Measurements from ENCODE around the gene RIN3. TPM values are rescaled to one million over a fixed set of nuclear protein-coding genes. Genes with fewer than 3 reads are reported as not detected.
"Not testable (repeated sequence)": the region's sequence is repeated elsewhere in the genome, so short reads cannot be mapped to it uniquely, and the experiment has no call there.

The RIN3 gene
- polyA plus RNA-seq, 3 donors, result 6.3 to 8.4 (median 7.9) TPM

DNA sequence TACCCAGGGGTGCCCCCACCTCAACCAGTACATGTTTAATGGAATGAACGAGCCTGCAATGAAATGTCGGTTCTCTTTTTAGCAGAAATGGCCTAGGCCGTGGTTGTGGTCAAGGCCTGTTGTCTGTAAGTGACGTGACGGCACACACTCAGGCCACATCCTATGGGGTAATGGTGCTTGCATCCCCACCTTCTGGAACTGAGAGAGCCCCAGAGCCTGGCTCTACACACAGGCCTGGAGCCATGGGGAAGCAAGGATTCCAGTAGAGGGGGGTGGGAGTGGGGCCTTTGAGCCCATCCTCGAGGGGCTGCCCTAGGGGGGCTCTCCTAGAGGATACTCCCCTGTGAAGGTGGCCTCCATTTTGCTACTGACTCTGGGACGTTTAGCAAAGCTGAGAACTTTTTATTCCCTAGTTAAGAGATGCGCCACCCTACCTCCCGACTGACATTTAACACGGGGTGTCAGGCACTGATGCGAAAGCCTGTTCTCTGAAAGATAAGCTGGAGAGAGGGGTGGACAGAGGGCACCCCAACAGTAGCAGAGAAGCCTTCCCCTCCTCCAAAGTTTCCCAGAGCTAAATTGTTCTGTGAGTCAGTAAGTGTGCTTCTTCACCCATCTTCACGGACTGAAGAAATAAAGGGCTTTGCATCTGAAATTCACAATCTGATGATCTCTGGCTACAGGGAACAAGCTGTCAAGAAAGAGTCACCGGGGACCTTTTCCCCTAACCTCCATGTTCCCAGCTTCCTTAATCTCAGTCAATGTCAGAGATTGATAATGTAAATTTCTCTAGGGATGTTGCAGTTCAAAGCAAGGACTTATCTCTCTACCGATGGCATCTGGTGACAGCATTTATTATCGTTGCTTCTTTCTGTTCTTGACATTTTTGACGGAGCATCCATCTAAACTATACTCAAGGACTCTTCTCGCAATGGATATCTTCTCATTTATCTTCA is 6.8 kb downstream of the RIN3 start:
- no peak for DNase-seq (ENCODE audit: extremely low read depth in 1 of 11, low read depth in 9 of 11, low spot score in 4 of 11)

DNA sequence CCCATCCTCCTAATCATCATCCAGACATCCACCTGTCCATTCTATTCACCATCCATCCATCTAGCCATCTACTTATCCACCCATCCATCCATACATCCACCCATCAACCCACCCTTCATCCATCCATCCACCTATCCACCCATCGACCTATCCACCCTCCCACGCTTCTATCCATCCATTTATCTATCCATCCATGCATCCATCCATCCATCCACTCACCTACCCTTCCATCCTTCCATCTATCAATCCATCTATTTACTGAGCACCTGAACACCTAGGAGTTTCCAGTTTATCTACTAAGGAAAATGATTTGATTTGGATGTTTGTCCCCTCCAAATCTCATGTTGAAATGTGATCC is 7.5 kb downstream of the RIN3 start:
- no peak for DNase-seq (ENCODE audit: extremely low read depth in 1 of 11, low read depth in 9 of 11, low spot score in 4 of 11)

DNA sequence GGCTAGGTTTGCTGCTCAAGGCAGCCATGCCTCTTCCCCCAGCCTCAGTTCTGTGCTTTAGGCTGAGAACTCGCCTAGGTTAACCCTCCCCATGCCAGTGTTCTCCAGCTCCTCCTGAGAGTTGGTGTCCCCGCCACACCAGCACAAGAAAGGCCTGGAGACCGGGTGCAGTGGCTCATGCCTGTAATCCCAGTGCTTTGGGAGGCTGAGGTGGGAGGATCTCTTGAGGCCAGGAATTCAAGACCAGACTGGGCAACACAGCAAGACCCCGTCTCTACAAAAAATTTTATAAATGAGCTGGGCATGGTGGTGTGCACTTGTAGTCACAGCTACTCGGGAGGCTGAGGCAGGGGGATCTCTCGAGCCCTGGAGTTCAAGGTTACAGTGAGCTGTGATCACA is 10.2 kb downstream of the RIN3 start:
- DNase-seq (ENCODE audit: extremely low read depth in 1 of 11, low read depth in 9 of 11, low spot score in 4 of 11), result no peak

DNA sequence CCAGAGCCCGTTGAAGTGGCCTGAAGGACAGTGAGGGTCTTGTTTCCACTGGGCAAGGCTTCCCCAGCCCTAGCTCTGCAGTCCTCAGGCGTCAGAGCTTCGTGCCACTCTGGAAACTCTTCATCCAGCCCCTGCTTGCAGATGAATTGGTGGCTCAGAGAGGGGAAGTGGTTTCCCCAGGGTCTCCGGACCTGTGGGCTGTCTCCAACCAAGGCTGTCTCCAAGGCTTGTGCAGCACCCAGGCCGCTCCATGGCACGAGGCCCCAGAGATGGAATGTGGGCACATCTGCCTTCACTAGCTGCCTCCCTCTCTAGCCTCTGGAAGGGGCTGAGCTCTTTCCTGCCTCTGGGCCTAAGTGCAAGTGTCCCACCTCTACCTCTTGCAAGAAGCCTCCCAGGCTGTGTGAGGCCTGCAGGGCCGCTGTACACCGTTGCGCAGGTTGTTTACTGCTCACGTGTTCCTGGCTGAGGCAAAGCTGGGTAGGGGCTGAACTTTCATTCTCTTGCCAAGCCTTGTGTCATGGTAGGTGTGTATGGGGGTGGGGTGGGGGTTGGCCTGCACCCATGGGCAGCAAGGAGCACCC is 11.1 kb downstream of the RIN3 start:
- DNase-seq (ENCODE audit: extremely low read depth in 1 of 11, low read depth in 9 of 11, low spot score in 4 of 11), result no peak

DNA sequence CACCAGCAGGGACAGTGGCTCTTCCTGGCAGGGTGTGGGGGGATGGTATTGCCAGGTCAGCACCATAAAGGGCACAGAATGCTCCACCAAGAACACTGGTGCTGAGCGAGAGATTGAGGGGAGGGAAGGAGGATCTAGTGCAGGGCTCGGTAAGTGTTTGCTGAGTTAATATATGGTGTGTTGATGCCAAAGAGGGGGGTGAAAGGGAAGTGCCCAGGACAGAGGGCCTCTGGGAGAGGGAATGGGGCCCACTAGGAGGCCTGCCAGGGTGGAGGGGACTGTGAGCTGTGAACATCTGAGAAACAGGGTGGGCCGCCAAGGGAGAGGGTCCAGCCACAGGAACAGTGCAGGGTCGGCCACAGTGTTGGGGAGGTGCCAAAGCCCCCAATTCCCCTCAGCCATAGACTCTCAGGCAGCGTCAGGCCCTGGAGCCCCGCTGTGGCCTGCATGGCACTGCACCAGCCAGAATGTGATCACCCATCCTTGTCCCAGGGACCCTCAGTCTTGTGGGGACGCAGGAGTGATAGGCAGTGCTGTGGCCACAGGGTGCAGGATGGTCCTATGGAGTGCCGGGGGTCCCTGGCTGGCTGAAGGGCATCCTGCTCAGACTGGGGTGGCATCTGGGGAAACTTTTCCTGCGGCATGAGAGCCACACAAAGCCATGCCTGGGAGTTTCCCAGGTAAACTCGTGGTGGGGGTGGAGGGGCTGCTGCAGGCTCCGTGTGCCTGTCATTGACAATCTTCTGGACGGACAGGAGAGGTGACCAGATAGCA is 11.9 kb downstream of the RIN3 start:
- DNase-seq (ENCODE audit: extremely low read depth in 1 of 11, low read depth in 9 of 11, low spot score in 4 of 11), result no peak

DNA sequence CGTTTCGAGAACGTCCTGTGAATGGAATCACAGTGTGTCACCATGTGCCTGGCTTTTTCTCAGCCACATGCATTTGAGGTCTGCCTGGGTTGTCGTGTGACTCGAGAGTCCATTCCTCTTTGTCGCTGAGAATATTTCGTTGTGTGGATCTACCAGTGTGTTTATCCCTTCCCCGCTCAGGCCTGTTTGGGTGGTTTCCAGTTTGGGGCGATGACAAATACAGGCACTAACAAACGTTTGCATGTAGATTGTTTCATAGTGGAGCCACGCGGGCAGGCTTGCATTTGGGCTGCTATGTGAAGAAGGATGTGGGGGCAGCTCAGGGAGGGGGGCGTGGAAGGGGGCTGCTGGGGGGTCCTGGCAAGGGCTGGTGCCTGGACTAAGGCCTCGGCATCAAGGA is 14.1 kb downstream of the RIN3 start:
- DNase-seq (ENCODE audit: extremely low read depth in 1 of 11, low read depth in 9 of 11, low spot score in 4 of 11), result no peak

DNA sequence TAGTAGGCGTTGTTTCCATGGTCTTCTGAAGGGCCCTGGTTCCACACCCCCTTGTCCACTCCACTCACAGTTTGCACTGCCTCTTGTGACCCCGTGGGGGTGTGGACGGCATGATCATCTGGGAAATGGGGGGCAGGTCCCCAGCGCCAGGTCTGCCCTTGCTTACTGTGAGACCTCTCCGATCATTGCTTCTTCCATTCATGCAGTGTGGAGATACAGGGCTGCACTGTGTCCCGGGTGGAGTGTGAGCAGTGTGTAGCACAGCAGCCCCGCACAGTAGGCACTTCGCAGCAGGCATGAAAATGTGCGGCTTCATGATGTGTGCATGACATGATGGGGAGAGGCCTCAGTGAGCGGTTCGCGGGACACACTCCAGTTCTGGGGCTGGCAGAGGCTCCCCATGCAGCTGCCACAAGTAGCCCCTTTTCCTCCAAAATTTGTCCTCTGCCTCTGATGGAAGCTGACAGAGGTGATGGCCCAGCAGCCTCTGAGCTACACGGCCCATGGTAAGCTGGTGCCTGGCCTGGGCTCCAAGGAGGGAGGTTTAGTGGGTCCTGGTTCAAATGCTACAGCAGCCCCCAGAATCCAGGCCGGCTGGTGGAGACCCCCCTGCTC is 15.0 kb downstream of the RIN3 start:
- DNase-seq (ENCODE audit: extremely low read depth in 1 of 11, low read depth in 9 of 11, low spot score in 4 of 11), result no peak

DNA sequence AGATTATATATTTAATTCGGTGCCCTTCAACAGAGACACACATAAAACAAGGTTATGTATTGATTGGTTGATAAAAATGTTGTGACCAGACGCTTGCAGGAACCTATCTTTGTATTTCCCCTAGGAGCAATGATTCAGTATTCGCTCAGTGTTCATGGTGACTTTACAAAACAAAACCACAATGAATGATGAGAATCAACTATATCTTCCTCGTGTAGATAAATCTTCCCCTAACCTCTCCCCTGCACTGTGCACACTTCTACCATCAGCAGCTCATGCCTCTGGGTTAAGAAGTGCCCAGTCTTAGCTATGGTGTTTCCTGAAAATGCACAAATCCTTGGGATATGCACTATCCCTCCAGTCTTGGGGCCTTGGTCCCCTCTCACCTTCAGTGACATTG is 16.3 kb downstream of the RIN3 start:
- no peak for DNase-seq (ENCODE audit: extremely low read depth in 1 of 11, low read depth in 9 of 11, low spot score in 4 of 11)

DNA sequence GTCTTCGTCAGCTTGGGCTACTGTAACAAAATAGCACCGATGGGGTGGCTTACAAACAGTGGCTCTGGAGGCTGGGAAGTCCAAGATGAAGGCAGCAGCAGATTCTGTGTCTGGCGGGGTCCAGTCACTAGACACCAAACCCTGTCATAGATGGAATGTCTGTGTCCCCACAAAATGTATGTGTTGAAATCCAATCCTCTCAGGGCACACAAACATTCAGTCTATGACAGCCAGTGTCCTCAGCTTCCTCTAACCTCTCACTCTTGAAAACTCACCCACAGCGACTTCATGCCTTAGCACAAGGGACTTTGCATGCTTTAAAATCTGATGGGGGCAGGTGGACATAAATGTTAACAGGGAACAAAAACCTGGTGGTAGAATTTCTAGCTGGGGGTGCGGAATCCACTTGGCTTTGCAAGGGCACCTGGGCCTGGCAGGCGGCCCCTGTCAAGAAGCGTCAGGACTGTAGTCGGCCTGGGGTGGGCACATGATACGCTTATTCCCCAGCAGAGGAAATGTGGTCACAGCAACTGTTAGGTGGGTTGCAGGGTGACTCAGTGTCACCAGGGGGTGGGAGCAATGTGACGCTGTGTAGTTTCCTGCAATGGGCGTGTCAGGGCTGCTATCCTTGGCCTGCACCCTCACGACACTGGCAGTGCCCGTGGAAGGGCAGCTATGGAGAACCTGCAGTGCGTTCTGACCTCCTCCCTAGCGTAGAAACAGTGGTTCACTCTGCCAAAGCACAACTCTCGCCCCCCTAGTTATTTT is 17.7 kb downstream of the RIN3 start:
- DNase-seq (ENCODE audit: extremely low read depth in 1 of 11, low read depth in 9 of 11, low spot score in 4 of 11), result no peak

DNA sequence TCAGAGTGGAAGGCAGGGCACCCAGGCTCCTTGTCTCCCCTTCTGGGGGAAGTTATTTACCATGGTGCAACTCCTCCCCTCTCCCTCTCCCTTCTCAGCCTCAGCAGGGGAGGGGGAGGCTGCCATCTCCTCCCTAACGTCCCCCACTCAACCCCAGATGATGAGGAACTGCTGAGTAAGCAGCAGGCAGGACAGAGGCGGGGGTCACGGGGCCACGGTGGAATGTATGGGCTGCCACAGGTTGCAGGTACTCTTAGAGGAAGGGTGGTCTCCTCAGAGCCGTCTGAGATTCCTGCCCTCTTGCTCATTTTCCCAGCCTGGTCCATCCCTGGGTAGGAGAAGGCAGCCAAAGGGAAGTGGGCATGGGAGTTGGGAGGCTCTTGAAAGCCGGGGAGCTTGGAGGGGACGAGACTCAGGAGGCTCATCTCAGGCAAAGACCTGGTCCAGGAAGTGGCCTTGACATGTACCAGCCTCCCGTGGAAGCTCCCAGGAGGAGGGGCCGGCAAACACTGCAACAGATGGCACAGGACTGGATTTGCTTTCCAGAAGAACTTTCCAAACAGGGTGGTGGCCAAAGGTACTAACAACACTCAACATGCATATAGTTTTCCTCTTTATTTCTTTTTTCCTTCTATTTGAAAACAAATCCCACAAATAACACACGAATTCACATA is 19.0 kb downstream of the RIN3 start:
- no peak for DNase-seq (ENCODE audit: extremely low read depth in 1 of 11, low read depth in 9 of 11, low spot score in 4 of 11)

DNA sequence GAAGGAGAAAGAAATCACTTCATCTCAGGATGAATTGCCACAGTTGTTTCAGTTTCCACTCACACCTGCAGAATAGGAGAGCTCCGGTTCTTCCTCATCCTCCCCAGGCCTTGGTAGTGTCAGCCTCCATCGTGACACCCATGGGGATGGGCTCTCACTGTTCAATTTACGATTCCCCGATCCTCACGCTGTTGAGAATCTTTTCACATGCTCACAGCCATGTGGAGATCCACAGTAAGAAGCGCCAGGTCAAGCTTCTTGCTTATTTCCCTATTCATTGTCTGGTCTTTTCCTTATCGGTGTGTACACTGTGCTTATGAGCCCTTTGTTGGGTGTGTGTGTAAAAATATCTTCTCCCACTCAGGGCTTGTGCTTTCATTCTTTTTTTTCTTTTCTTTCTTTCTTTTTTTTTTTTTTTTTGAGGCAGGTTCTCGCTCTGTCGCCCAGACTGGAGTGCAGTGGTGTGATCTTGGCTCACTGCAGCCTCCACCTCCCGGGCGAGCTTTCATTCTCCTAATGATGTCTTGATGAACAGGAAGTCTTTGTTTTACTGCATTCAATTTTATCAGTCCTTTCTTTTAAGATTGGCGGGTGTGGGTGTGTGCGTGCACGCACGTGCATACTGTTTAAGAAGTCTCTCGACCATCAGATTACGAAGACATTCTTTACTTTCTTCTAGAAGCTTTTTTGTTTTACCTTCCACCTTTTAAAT is 21.5 kb downstream of the RIN3 start:
- DNase-seq (ENCODE audit: extremely low read depth in 1 of 11, low read depth in 9 of 11, low spot score in 4 of 11), result no peak

DNA sequence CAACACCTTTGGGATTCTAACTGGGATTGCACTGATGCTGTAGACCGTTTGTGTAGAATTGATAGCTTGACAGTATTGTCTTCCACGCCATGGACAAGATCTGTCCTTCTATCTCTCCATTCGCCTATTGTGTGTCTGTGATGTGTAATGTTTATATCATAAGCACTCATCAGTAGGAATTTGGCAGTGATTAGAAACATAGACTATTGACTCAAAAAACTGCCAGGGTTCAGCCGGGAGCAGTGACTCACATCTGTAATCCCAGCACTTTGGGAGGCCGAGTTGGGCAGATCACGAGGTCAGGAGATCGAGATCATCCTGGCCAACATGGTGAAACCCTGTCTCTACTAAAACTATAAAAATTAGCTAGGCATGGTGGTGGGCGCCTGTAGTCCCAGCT is 22.6 kb downstream of the RIN3 start:
- DNase-seq (ENCODE audit: extremely low read depth in 1 of 11, low read depth in 9 of 11, low spot score in 4 of 11), result not testable (repeated sequence)

DNA sequence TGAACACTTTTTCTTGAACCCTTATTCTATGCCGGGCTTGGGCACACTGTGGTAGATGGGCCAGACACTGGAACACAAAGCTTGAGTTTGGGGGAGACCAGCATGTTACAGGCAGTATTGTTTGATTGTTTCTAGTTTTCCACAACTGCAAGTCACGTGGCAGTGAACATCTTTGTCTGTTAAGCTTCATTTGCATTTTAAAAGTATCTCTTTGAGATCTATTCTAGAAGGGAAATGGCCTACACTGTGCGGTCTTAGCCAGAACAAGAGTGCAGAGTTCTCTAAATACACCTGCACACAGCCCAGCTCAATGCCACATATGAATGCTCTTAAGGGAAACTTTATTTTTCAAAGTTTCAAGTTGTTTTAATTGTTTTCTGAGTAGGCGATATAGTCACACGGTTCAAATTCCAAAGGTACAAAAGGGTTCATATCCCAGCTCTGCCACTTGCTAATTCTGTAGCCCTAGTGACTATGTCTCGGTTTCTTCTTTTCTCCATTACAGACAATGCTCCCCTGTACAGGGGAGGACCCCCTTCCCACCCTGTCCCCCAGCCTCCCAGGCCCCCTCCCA is 24.9 kb downstream of the RIN3 start:
- DNase-seq (ENCODE audit: extremely low read depth in 1 of 11, low read depth in 9 of 11, low spot score in 4 of 11), result no peak

DNA sequence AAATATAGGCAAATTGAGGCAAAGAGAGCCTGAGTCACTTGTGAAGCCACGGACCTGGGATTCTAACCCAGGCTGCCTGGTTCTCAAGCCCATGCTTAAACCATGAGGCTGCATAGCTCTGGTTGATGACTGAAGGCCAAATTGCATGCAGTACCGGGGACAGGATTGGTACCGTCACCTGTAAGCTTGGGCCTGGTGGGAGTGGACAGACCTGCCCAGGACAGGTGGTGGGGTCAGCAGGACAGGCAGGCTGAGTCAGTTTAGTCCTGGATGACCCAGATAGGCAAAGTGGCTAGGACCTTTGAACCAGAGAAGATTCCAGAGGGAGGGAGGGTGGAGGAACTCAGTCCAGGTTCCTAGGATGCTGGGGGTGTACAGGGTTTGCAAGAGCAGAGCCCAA is 25.8 kb downstream of the RIN3 start:
- no peak for DNase-seq (ENCODE audit: extremely low read depth in 1 of 11, low read depth in 9 of 11, low spot score in 4 of 11)

DNA sequence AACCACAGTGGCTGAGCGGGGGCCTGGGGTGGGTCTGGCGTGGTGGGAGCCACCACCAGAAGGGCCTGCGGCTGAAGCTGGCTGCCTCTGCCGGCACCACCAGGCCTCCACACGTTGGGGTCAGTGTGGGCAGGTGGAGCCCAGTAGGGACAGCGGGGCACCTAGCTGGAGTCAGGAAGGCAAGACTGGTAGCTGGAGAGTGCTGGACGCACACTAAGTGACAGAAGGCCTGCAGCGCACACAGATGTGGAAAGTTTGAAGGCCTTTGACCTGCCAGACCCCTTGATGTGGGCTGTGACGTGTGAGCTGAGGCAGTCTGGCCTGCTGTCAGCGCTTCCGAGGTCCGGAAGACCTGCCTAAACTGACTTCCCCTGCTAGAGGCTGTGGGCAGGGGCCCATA is 26.3 kb downstream of the RIN3 start:
- no peak for DNase-seq (ENCODE audit: extremely low read depth in 1 of 11, low read depth in 9 of 11, low spot score in 4 of 11)

DNA sequence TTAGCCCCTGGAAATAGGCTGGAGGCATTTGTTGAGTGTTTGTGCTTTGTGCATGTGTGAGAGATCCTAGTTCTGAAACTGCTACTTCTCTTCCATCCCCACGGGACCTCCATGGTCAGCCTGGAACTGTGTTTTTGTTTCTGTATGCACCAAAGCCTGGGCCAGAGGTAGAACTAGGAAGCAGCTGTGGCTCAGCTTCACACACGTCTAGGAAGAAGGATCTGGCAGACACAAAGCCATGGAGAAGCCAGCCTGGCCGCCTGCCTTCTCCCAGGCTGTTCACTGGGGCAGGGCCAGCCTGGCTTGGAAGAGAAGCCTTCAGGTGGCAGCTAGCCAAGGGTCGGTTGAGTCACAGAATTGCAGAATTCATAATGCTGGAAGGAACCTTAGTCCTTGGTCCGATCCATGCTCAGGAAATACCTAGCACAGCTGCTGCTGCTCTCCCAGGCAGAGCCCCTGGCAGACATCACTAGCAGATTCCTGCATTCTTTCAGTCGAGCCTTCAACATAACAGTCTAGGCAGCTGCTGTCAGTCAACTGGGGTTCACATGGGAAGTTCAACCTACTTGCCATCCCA is 27.0 kb downstream of the RIN3 start:
- peak in 7 of 11 donors; percentile 12 to 36 (median 20) for DNase-seq (ENCODE audit: extremely low read depth in 1 of 11, low read depth in 9 of 11, low spot score in 4 of 11)

Data from renal cortex interstitium (tissue), 11 donors.